Mammary epithelial cell (primary cell): ENCODE measurements around the gene INO80.

ENCODE experiments used
- CTCF ChIP-seq, 2 donors: IDR thresholded peaks in 1 of 2; conservative IDR thresholded peaks in 1 of 2; 2 replicates each; pipeline ENCODE4 v1.5.1; 2011 to 2012; ENCODE audit warnings: inconsistent platforms in 2 of 2, low read length in 2 of 2, mild to moderate bottlenecking in 2 of 2, control low read depth in 1 of 2, low read depth in 1 of 2; ENCODE audit not compliant: insufficient read depth in 1 of 2; ENCODE audit errors: extremely low read depth in 1 of 2
- EZH2 ChIP-seq: IDR thresholded peaks from 2 replicates; pipeline ENCODE4 v1.6.1; 2012; ENCODE audit warnings: low read length, inconsistent platforms, borderline replicate concordance

- TF ChIP-seq CTCF (conservative IDR thresholded peaks at IDR 0.05 in 1 of 2, IDR thresholded peaks at IDR 0.05 in 1 of 2; ENCODE audit: extremely low read depth in 1 of 2, insufficient read depth in 1 of 2, low read depth in 1 of 2, low read length in 2 of 2) = no peak
- TF ChIP-seq EZH2 = no peak
Measured at GRCh38 chr15:40944510-40945296, 171.4 kb downstream of the INO80 start.
